Breast epithelium (tissue), 4 donors: ENCODE results near the gene PPP1R12B. TPM values are rescaled to one million over a fixed set of nuclear protein-coding genes. Genes with fewer than 3 reads are reported as not detected.
"Not testable (repeated sequence)": the region's sequence is repeated elsewhere in the genome, so short reads cannot be mapped to it uniquely, and the experiment has no call there.

Experiments used
- DNase-seq, 2 donors: peaks; one replicate each; pipeline ENCODE4 v3.0.0-alpha.2; 2019; ENCODE audit warnings: low spot score in 2 of 2
- H3K27ac ChIP-seq, 2 donors: fragments of 200-600 bp; sonication (generic) in 1 of 2; one replicate each; pipeline ENCODE4 v1.5.1; 2016 to 2019; ENCODE audit warnings: mild to moderate bottlenecking in 1 of 2
- H3K27me3 ChIP-seq, 2 donors: fragments of 200-600 bp; sonication (generic) in 1 of 2; one replicate each; pipeline versions ENCODE4 v1.5.1 to v1.6.0; 2017 to 2019; ENCODE audit warnings: control low read depth in 1 of 2, mild to moderate bottlenecking in 1 of 2
- H3K36me3 ChIP-seq: fragments of 200-600 bp; one replicate; pipeline ENCODE4 v1.5.1; 2019
- H3K4me1 ChIP-seq, 2 donors: fragments of 200-600 bp; sonication (generic); one replicate each; pipeline ENCODE4 v1.5.1; 2016 to 2019; ENCODE audit warnings: control low read depth in 1 of 2
- H3K4me3 ChIP-seq, 3 donors: fragments of 200-600 bp; sonication (generic); 1 replicate in 2 of 3; 2 replicates in 1 of 3; pipeline ENCODE4 v1.5.1; 2016 to 2019; ENCODE audit warnings: mild to moderate bottlenecking in 3 of 3, moderate library complexity in 2 of 3
- H3K9me3 ChIP-seq, 2 donors: fragments of 200-600 bp; sonication (generic) in 1 of 2; one replicate each; pipeline ENCODE4 v1.5.1; 2016 to 2019; ENCODE audit warnings: control low read depth in 1 of 2
- CTCF ChIP-seq, 3 donors: fragments of 450-650 bp; IDR thresholded peaks; one replicate each; pipeline ENCODE4 v1.5.1; 2016 to 2017; ENCODE audit warnings: antibody characterized with exemption in 3 of 3, mild to moderate bottlenecking in 3 of 3, moderate library complexity in 3 of 3
- POLR2A ChIP-seq: fragments of 450-650 bp; IDR thresholded peaks from one replicate; pipeline ENCODE4 v1.6.1; 2016; ENCODE audit warnings: antibody characterized with exemption, mild to moderate bottlenecking, moderate library complexity
- POLR2AphosphoS5 ChIP-seq, 3 donors: sonication (generic); formaldehyde crosslinking; IDR thresholded peaks; one replicate each; pipeline ENCODE4 v1.6.1; 2017; ENCODE audit warnings: antibody characterized with exemption in 3 of 3
- intact Hi-C: fragments of 100-400 bp; cut with DNase I; formaldehyde crosslinking; loops from one replicate; pipeline ENCODE4 v1.15.1; 2023; ENCODE audit warnings: low total_unique reads
- total RNA-seq, 3 donors: library from RNA; depleted of rRNA; stranded (reverse); fragments of >200 nt; gene quantifications; one replicate each; pipeline ENCODE4 v1.1.0, GENCODE V29; 2016

The PPP1R12B gene
- total RNA-seq, 3 donors from 2014 or later, result 76.4 to 123 (median 90.7) TPM

DNA sequence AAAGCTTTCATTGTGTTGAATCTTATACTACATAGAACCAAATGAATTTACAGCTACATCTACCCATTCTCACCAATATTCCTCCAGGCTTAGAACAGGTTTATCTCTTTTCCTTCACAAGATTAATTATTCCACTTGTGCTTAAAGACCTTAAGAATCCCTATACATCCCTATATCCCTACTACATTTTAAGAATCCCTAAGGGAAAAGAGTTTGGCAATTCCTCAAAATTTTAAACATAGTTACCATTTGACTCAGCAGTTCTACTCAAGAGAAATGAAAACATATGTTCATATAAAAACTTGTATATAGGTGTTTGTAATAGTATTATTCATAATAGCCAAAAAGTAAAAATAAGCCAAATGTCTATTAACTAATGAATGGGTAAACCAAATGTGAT lies 140.6 kb downstream of the PPP1R12B start:
- H3K9me3 ChIP-seq, H3K4me1 ChIP-seq, H3K27me3 ChIP-seq, intact Hi-C loops, H3K36me3 ChIP-seq, H3K27ac ChIP-seq, H3K4me3 ChIP-seq, DNase-seq: not testable (repeated sequence)

DNA sequence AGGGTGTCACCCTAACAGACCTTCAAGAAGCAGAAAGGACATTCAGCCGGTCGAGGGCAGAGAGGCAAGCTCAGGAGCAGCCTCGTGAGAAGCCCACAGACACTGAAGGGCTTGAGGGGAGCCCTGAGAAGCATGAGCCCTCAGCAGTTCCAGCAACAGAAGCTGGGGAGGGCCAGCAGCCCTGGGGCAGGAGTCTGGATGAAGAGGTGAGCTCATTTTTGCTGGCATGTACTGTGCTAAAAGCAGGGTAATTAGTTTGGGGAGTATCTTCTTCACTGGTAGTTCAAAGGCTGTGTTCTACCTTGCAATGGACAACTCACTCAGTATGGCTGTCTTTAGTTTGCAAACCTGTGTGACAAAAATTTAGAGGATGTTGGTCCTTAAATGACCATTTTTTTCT lies 144.6 kb downstream of the PPP1R12B start:
- H3K27me3 ChIP-seq, intact Hi-C loops: not testable (repeated sequence)

DNA sequence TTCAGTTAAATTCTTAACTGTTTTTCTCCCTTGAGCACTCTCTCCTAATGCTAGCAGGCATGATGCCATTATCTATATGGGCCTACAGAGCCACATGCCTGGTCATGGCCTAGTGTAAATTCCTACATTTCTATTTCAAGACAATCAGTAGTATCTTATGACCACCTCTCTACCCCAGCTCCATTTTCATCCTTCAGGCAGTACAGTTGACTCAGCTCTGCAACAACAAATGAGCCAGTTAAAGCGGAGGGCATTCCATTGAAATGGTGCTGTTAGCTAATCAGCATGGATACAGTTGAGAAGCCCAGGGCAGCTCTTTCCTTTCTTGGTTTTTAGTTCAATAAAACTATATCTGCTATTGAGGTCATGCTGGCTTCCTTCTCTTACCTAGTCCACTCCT lies 150.0 kb downstream of the PPP1R12B start:
- intact Hi-C loops, result no loop called here
- H3K4me3 ChIP-seq, result no peak overlapping the region
- no peak overlapping the region for H3K27ac ChIP-seq
- no peaks in the 10 kb centered on the region for H3K9me3 ChIP-seq
- no peak for DNase-seq
- no peaks in the 10 kb centered on the region for H3K27me3 ChIP-seq
- no peaks in the 10 kb centered on the region for H3K4me1 ChIP-seq
- no peak for TF ChIP-seq POLR2AphosphoS5 (IDR thresholded peaks at IDR 0.05)
- TF ChIP-seq CTCF (IDR thresholded peaks at IDR 0.05), result no peak
- no peak for TF ChIP-seq POLR2A
- no peaks in the 10 kb centered on the region for H3K36me3 ChIP-seq

More for the DNA sequence above, 144.6 kb downstream of the PPP1R12B start:
- H3K27ac ChIP-seq, H3K9me3 ChIP-seq, H3K36me3 ChIP-seq, H3K4me3 ChIP-seq, DNase-seq, H3K4me1 ChIP-seq: not testable (repeated sequence)

DNA sequence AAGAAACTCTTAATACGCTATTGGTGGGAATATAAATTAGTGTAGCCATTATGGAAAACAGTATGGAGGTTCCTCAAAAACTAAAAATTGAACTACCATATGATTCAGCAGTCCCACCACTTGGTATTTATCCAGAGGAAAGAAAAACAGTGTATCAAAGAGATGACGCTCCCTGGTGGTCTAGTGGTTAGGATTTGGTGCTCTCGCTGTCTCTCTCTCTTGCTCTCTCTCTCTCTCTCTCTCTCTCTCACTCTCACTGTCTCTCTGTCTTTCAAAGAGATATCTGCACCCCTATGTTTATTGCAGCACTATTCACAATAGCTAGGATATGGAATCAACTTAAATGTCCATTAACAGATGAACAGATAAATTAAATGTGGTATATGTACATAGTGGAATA lies 151.5 kb downstream of the PPP1R12B start:
- intact Hi-C loops, H3K4me1 ChIP-seq, H3K4me3 ChIP-seq: not testable (repeated sequence)

GRCh38 chr1:202501281-202501680 lies 152.8 kb downstream of the PPP1R12B start:
- no peak overlapping the region for H3K27ac ChIP-seq
- H3K4me1 ChIP-seq, result no peaks in the 10 kb centered on the region

More for the DNA sequence above, 151.5 kb downstream of the PPP1R12B start:
- H3K9me3 ChIP-seq, DNase-seq, H3K27ac ChIP-seq, H3K27me3 ChIP-seq, H3K36me3 ChIP-seq: not testable (repeated sequence)

DNA sequence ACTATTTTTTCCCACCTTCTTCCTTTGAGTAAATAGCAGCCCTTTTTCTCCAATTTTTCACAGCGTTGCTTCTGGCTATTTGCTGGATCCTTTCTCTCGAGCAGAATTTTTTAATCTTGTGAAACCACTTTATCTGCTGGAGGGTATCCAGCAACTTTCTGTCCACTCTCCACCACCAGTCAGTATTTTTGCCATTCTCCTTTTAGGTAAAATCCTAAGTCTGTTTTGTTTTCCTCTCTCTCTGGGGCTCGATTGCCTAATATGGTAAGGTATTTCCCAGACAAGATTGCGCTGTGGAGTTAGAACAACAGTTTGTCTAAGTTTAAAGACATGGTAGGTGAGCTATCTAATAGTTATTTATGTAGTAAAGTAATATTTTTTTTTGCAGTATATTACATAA lies 156.9 kb downstream of the PPP1R12B start:
- DNase-seq, result no peak
- Histone ChIP-seq H3K4me1 (no peaks in the 10 kb centered on the region), H3K9me3 (no peaks in the 10 kb centered on the region), H3K27ac (peak overlapping the region; percentile 78 to 85), H3K36me3 (no peaks in the 10 kb centered on the region), H3K4me3 (peak overlapping the region in 1 of 3 donors; percentile 26), H3K27me3 (no peaks in the 10 kb centered on the region)
- TF ChIP-seq CTCF (IDR thresholded peaks at IDR 0.05), result no peak
- TF ChIP-seq POLR2A, result no peak
- peak in 2 of 3 donors; percentile 9 to 14 for TF ChIP-seq POLR2AphosphoS5 (IDR thresholded peaks at IDR 0.05)
- intact Hi-C loops, result no loop called here

More at GRCh38 chr1:202501281-202501680, 152.8 kb downstream of the PPP1R12B start:
- DNase-seq, result no peak
- intact Hi-C loops, result no loop called here
- Histone ChIP-seq H3K27me3 (no peaks in the 10 kb centered on the region), H3K36me3 (no peaks in the 10 kb centered on the region), H3K9me3 (no peaks in the 10 kb centered on the region), H3K4me3 (no peak overlapping the region)
- peak; percentile 26 to 65 (median 46) for TF ChIP-seq CTCF (IDR thresholded peaks at IDR 0.05)
- TF ChIP-seq POLR2AphosphoS5 (IDR thresholded peaks at IDR 0.05), result no peak
- TF ChIP-seq POLR2A, result no peak

- H3K27me3 ChIP-seq, intact Hi-C loops, H3K4me1 ChIP-seq, H3K36me3 ChIP-seq, H3K9me3 ChIP-seq: not testable (repeated sequence)
- Histone ChIP-seq H3K4me3 (peak overlapping the region in 1 of 3 donors; percentile 9), H3K27ac (peak overlapping the region; percentile 85 to 88)
- DNase-seq, result peak in 1 of 2 donors; percentile 24
- peak in 1 of 3 donors; percentile 51 for TF ChIP-seq POLR2AphosphoS5 (IDR thresholded peaks at IDR 0.05)
Observed at GRCh38 chr1:202505880-202506575, 157.5 kb downstream of the PPP1R12B start.

GRCh38 chr1:202508863-202509262 lies 160.4 kb downstream of the PPP1R12B start:
- H3K4me1 ChIP-seq, DNase-seq, H3K27me3 ChIP-seq, H3K4me3 ChIP-seq, H3K9me3 ChIP-seq, H3K27ac ChIP-seq, H3K36me3 ChIP-seq, intact Hi-C loops: not testable (repeated sequence)

- intact Hi-C loops, H3K36me3 ChIP-seq, H3K27ac ChIP-seq, H3K27me3 ChIP-seq, H3K4me3 ChIP-seq, DNase-seq, H3K4me1 ChIP-seq, H3K9me3 ChIP-seq: not testable (repeated sequence)
Observed at GRCh38 chr1:202513875-202514274, 165.4 kb downstream of the PPP1R12B start.
